ENCODE results near the gene ADSL.
"Not testable (repeated sequence)": the region's sequence is repeated elsewhere in the genome, so short reads cannot be mapped to it uniquely, and the experiment has no call there.

The ADSL gene

DNA sequence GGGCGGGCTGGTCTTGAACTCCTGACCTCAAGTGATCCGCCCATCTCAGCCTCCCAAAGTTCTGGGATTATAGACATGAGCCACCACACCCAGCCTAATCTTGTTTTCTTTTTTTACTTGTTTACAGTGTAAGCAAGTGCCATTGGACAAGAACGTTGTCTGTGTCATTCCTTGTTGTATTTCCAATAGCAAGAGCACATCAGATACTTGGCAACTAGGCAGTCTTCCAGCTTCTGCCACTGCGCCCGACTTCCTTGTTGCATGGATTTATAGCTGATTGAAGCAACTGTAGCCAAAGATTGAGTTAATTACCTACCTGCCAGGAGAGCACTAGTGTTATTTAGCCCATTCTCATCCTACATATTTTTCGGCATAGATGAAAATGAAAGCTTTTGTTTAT is 21.0 kb downstream of the ADSL start:
- TF ChIP-seq, protein P1, sequence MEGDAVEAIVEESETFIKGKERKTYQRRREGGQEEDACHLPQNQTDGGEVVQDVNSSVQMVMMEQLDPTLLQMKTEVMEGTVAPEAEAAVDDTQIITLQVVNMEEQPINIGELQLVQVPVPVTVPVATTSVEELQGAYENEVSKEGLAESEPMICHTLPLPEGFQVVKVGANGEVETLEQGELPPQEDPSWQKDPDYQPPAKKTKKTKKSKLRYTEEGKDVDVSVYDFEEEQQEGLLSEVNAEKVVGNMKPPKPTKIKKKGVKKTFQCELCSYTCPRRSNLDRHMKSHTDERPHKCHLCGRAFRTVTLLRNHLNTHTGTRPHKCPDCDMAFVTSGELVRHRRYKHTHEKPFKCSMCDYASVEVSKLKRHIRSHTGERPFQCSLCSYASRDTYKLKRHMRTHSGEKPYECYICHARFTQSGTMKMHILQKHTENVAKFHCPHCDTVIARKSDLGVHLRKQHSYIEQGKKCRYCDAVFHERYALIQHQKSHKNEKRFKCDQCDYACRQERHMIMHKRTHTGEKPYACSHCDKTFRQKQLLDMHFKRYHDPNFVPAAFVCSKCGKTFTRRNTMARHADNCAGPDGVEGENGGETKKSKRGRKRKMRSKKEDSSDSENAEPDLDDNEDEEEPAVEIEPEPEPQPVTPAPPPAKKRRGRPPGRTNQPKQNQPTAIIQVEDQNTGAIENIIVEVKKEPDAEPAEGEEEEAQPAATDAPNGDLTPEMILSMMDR (IDR thresholded peaks at IDR 0.05; ENCODE audit: borderline replicate concordance, insufficient read depth, low read depth, low read length): no peak
- H3K4me3 ChIP-seq (ENCODE audit: low read depth, low read length): no peak overlapping the region

DNA sequence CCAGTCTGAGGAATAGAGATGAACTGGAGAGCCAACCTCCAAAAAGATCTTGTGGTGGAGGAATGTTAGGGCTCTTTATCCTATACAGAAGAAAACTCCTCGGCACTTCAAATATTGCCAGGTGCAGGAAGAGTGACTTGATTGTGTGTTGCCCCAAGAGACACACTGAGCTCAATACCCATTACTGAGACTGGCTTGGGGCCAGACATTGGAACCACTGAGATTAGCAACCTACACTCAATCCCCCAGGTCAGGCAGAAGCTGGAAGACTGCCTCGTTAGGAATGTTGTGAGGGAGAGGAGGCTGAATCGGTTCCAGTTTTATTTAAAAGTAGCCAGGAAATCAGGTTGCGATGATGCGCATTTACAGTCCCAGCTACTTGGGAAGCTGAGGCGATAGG is 21.7 kb downstream of the ADSL start:
- H3K4me3 ChIP-seq (ENCODE audit: low read depth, low read length): no peak overlapping the region
- TF ChIP-seq, protein P1 (IDR thresholded peaks at IDR 0.05; ENCODE audit: borderline replicate concordance, insufficient read depth, low read depth, low read length): no peak

DNA sequence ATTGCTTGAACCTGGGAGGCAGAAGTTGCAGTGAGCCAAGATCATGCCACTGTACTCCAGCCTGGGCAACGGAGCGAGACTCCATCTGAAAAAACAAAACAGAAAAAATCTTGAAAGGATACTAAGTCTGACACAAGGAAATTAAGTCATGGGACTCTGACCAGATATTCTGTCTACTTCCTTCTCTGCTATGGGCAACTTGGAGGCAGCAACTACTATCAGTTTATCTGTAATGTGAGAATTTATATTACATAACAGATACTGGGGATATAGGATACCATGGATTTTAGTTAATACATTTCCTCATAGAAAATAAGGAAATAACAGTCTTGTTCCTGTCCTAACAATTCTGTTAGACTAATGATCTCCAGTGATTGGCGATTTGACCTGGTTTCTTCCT is 22.5 kb downstream of the ADSL start:
- TF ChIP-seq, protein P1 (IDR thresholded peaks at IDR 0.05; ENCODE audit: borderline replicate concordance, insufficient read depth, low read depth, low read length): no peak
- no peak overlapping the region for H3K4me3 ChIP-seq (ENCODE audit: low read depth, low read length)

DNA sequence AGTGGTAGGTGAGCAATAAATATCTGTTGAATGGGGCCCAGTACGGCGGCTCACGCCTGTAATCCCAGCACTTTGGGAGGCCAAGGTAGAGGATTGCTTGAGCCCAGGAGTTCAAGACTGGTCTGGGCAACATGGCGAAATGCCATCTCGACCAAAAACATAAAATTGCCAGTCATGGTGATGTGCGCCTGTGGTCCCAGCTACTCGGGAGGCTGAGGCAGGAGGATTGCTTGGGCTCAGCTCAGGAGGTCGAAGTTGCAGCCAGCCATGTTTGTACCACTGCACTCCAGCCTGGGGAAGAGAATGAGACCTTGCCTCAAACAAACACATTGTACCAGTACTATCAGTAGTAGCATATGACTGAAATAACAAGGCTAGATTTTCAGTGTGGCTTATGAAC is 28.3 kb downstream of the ADSL start:
- H3K4me3 ChIP-seq (ENCODE audit: low read depth, low read length): no peak overlapping the region
- TF ChIP-seq, protein P1 (IDR thresholded peaks at IDR 0.05; ENCODE audit: borderline replicate concordance, insufficient read depth, low read depth, low read length): no peak

DNA sequence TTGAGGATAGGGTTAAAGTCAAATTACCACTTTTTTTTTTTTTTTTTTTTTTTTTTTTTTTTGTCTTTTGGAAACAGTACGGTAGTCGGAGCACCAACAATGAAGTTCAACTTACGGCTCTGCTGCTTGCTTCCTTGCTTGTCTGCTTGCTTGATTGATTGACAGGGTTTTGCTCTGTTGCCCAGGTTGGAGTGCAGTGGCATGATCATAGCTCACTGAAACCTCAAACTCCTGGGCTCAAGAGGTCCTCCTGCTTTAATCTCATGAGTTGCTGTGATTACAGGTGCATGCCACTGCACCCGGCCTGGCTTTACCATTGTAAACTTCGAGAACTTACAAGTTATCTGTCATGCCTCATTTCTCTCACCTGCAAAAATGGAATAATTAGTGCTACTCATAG is 29.8 kb downstream of the ADSL start:
- H3K4me3 ChIP-seq (ENCODE audit: low read depth, low read length): no peak overlapping the region
- TF ChIP-seq, protein P1 (IDR thresholded peaks at IDR 0.05; ENCODE audit: borderline replicate concordance, insufficient read depth, low read depth, low read length): no peak

DNA sequence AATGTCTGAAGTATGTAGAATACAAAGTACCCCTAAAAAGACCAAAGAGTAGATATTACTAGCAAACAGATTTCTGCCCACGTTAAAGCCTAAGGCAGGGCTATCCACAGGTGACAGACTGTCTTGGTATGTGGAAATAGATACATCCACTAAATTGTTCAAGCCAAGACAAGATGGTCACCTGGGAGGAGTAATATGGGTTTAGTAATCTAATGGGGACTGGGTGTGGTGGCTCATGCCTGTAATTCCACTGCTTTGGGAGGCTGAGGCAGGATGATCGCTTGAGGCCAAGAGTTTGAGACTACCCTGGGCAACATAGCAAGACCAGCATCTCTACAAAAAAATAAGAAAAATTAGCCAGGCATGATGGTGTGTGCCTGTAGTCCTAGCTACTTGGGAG is 31.6 kb downstream of the ADSL start:
- TF ChIP-seq, protein P1 (IDR thresholded peaks at IDR 0.05; ENCODE audit: borderline replicate concordance, insufficient read depth, low read depth, low read length): no peak
- H3K4me3 ChIP-seq (ENCODE audit: low read depth, low read length): no peak overlapping the region

DNA sequence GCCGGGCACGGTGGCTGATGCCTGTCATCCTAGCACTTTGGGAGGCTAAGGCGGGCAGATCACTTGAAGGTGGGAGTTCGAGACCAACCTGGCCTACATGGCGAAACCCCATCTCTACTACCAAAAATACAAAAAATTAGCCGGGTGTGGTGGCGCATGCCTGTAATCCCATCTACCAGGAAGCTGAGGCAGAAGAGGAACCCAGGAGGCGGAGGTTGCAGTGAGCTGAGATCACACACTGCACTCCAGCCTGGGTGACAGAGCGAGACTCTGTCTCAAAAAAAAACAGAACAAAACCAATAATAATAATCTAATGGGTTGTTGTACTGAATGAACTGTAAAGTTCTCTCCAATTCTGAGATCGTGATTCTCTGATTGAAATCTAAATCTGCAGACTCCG is 32.1 kb downstream of the ADSL start:
- not testable (repeated sequence) for H3K4me3 ChIP-seq (ENCODE audit: low read depth, low read length)

DNA sequence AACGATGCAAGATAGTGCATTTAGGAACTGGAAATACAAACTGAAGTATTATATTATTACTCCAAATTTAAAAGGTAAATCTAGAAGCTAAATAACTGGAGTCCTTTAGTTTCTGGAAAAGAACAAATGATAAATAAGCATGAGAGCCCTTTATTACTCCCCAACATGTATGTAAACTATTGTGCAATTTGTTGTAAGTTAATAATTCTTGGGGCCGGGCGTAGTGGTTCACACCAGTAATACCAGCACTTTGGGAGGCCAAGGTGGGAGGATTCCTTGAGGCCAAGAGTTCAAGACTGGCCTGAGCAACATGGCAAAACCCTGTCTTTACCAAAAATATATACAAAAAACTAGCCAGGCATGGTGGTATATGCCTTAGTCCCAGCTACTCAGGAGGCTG is 35.2 kb downstream of the ADSL start:
- TF ChIP-seq, protein P1 (IDR thresholded peaks at IDR 0.05; ENCODE audit: borderline replicate concordance, insufficient read depth, low read depth, low read length): no peak
- H3K4me3 ChIP-seq (ENCODE audit: low read depth, low read length): no peak overlapping the region

Measured in GM12875 (cell line).